GM06990 (cell line): Measurements from ENCODE around the gene IMPG2.

Source experiments
- DNase-seq: peaks from one replicate; pipeline ENCODE4 v3.0.0-alpha.2; 2011; ENCODE audit not compliant: insufficient read length; ENCODE audit errors: extremely low read depth
- H3K27me3 ChIP-seq: replicated peaks from 2 replicates; pipeline ENCODE4 v1.6.0; 2011; ENCODE audit warnings: low read length; ENCODE audit not compliant: control insufficient read depth, insufficient read depth
- H3K36me3 ChIP-seq: 2 replicates; pipeline ENCODE4 v1.5.1; 2011; ENCODE audit warnings: low read length; ENCODE audit not compliant: control insufficient read depth, insufficient read depth
- H3K4me3 ChIP-seq: replicated peaks from 2 replicates; pipeline ENCODE4 v1.5.1; 2011; ENCODE audit warnings: low read depth, mild to moderate bottlenecking, control low read depth, low read length
- TF ChIP-seq, protein P1 (sequence below): IDR thresholded peaks from 2 replicates; pipeline ENCODE4 v1.5.1; 2011; ENCODE audit warnings: low read length, control low read depth, mild to moderate bottlenecking, inconsistent platforms; ENCODE audit not compliant: insufficient read depth, poor library complexity, severe bottlenecking

IMPG2 gene

DNA sequence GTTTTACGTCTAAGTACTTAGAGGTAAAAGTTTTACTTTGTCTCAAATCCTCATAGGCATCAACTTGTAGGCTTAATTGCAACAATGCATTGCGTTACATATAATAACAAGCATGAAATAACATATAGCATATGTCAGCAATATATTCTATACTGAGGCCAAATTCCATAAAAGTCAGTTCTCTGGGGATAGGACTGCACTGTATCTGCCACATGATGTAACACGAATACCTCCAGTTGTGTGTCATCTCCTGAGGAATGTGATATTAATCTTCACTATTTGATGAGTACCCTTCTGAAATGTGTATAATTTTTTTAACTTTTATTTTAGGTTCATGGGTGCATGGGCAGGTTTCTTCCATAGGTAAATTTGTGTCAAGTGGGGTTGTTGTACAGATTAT, 126.4 kb downstream of the IMPG2 start:
- TF ChIP-seq, protein P1, sequence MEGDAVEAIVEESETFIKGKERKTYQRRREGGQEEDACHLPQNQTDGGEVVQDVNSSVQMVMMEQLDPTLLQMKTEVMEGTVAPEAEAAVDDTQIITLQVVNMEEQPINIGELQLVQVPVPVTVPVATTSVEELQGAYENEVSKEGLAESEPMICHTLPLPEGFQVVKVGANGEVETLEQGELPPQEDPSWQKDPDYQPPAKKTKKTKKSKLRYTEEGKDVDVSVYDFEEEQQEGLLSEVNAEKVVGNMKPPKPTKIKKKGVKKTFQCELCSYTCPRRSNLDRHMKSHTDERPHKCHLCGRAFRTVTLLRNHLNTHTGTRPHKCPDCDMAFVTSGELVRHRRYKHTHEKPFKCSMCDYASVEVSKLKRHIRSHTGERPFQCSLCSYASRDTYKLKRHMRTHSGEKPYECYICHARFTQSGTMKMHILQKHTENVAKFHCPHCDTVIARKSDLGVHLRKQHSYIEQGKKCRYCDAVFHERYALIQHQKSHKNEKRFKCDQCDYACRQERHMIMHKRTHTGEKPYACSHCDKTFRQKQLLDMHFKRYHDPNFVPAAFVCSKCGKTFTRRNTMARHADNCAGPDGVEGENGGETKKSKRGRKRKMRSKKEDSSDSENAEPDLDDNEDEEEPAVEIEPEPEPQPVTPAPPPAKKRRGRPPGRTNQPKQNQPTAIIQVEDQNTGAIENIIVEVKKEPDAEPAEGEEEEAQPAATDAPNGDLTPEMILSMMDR = no peak
- DNase-seq = no peak
- H3K27me3 ChIP-seq = no peaks in the 10 kb centered on the region
- no peak overlapping the region for H3K4me3 ChIP-seq
- no peaks in the 10 kb centered on the region for H3K36me3 ChIP-seq

DNA sequence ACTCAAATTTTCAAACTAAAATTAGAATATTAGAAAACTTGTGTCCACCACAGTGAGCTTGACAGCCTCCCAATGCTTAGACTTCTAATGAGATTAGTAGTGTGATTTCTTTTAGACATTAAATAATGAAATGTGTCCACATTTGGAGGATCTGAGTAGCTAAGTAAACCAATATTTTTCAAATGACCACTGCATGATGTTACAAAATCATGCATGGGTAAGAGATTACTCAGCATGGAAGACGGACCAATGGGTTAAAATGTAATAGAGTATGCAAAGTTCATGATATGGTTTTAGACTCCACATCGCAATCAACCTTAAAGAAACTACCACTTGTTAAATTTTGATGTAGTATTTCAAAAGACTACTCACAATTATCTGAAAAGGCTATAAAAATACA, 130.6 kb downstream of the IMPG2 start:
- no peaks in the 10 kb centered on the region for H3K36me3 ChIP-seq
- DNase-seq = no peak
- TF ChIP-seq, protein P1 = no peak

DNA sequence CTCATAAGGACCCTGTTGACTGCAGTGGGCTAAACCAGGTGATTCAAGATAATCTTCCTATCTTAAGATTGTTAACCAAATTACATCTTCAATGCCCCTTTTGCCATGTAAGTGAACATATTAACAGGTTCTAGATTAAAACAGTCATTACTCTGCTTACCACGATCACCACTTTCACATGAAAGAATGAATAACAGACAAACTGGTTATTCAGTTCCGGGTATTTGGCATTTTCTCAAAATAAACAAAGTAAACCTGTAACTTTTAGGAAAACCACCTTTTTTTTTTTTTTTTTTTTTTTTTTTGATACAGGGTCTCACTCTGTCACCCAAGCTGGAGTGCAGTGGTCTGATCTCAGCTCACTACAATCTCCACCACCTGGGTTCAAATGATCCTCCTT, 131.2 kb downstream of the IMPG2 start:
- Histone ChIP-seq H3K4me3 (no peak overlapping the region), H3K27me3 (no peaks in the 10 kb centered on the region), H3K36me3 (no peaks in the 10 kb centered on the region)
- no peak for DNase-seq
- TF ChIP-seq, protein P1 = no peak

More for the DNA sequence above, 130.6 kb downstream of the IMPG2 start:
- Histone ChIP-seq H3K27me3 (no peaks in the 10 kb centered on the region), H3K4me3 (no peak overlapping the region)

DNA sequence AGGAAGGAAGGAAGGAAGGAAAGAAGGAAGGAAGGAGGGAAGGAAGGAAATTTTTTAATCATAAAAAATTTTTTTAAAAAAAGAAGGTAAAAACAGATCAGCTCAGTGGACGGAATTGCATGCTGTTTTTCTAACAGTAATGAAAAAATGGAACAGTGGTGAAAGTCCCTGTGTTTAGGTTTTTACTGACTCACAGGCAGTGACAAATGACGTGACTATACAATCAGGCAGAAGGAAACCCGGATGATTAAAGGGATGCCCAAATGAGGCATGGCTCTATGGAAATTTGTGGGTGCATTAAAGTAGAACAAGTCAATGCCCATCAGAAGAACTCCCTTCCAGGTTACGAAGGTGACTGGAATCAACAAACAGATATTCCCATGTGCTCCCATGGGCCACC, 135.0 kb downstream of the IMPG2 start:
- H3K36me3 ChIP-seq = no peaks in the 10 kb centered on the region
- DNase-seq = no peak
- TF ChIP-seq, protein P1 = no peak
- H3K4me3 ChIP-seq = no peak overlapping the region
- no peaks in the 10 kb centered on the region for H3K27me3 ChIP-seq

DNA sequence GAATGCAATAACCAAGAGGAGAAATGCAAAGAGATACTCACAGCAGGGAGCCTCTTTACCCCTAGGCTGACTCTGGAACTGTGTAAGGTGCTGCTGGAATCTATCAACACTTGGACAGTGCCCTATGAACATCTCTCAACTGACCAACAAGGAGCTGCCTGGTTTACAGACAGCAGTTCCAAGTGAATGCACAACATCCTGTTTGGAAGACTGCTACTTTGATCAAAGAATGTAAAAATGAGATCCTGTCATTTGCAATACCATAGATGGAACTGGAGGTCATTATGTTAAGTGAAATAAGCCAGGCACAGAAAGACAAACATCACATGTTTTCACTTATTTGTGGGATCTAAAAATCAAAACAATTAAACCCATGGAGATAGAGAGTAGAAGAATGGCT, 136.3 kb downstream of the IMPG2 start:
- TF ChIP-seq, protein P1 = no peak

DNA sequence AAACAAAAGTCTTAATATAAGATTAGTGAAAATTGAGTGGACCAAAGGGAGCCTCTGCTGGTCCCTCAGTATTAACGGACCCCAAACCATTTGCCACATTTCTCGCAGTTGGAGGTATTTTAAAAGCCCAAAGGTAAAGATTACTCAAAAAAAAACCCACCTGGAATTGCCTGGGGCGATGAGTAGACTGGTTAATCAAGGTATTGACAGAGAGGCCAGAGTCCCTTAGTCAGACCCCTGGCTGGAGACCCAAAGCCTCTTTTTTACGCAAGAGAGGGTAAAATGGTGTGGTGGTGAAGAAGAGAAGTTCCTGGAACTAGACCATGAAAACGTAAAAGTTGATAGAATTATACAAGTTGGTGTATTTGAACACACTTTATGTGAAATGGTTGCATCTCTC, 137.2 kb downstream of the IMPG2 start:
- Histone ChIP-seq H3K36me3 (no peaks in the 10 kb centered on the region), H3K4me3 (no peak overlapping the region), H3K27me3 (no peaks in the 10 kb centered on the region)
- no peak for DNase-seq
- TF ChIP-seq, protein P1 = no peak

More for the DNA sequence above, 136.3 kb downstream of the IMPG2 start:
- no peak overlapping the region for H3K4me3 ChIP-seq
- no peaks in the 10 kb centered on the region for H3K36me3 ChIP-seq
- H3K27me3 ChIP-seq = no peaks in the 10 kb centered on the region
- DNase-seq = no peak
